ENCODE measurements around the gene LTBP1.

The LTBP1 gene

DNA sequence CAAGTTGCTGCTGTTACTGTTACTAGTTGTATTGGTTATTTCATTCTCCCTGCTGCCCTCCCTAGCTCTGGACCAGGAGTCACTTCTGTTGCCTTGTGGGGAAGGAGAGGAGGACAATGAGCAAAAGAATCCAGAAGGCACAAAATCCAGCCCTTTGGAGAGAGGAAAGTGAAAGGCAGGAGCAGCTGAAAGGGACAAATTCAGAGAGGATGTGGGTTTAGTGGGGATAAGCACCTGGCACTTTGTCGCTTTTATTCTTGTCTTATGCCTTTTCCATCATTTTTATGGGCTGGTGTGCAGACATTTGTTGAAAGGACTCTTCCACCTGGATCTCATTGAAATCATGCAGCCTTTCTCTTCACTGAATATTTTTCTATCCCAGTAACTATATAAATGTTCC, 24.3 kb upstream of the LTBP1 start:
- no peak for DNase-seq (ENCODE audit: low read depth, low spot score)
- TF ChIP-seq, protein P1, sequence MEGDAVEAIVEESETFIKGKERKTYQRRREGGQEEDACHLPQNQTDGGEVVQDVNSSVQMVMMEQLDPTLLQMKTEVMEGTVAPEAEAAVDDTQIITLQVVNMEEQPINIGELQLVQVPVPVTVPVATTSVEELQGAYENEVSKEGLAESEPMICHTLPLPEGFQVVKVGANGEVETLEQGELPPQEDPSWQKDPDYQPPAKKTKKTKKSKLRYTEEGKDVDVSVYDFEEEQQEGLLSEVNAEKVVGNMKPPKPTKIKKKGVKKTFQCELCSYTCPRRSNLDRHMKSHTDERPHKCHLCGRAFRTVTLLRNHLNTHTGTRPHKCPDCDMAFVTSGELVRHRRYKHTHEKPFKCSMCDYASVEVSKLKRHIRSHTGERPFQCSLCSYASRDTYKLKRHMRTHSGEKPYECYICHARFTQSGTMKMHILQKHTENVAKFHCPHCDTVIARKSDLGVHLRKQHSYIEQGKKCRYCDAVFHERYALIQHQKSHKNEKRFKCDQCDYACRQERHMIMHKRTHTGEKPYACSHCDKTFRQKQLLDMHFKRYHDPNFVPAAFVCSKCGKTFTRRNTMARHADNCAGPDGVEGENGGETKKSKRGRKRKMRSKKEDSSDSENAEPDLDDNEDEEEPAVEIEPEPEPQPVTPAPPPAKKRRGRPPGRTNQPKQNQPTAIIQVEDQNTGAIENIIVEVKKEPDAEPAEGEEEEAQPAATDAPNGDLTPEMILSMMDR (IDR thresholded peaks at IDR 0.05; ENCODE audit: low read depth, low read length), result no peak
- in situ Hi-C loops (cut with HindIII; ENCODE audit: low sequenced_read_pairs), result no loop called here
- H3K4me3 ChIP-seq (ENCODE audit: low read depth, low read length), result no peak overlapping the region

DNA sequence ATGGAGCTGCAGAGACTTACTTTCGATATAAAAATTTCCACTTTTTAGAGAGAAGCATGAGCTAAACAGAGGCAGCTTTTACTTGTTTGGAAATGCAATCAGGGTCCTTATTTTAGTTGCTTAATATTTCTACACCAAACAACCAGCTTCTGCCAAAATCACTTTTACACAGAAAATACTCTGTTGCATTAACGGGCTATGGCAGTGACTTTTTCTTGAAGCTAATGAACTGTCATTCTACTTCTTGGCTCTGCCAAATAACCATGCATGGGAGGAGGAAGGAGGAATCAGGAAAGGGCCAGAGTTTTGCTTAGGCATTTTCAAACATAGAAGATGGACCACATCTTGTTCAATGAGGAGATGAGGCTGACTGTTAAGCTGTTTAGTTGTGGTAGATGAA, 23.6 kb upstream of the LTBP1 start:
- TF ChIP-seq, protein P1 (IDR thresholded peaks at IDR 0.05; ENCODE audit: low read depth, low read length), result no peak
- in situ Hi-C loops (cut with HindIII; ENCODE audit: low sequenced_read_pairs), result no loop called here
- DNase-seq (ENCODE audit: low read depth, low spot score), result no peak

DNA sequence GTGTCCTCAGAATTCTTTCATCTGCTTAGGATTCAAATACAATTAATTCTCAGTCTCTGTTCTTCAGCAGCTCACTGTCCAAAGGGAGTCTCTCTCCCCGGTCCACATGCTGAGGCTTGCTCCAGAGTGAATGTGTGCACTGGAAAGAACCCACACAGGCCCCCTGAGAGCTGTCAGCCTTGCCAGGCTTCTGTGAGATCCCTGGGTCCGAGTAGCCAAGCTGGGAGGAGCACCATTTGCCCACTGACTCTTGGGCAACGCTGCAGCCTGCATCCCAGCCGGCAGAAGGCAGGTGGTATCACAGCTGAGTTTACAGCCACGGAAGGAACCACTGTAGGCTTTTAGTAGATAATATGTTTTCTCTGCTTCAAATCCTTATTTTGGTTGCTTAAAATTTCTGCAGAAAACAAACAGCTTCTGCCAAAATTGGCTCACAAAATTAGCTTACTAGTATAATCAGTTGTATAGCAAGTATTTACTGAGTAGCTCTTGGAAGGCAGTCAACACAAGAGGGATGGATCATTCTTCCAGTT, 21.4 kb upstream of the LTBP1 start:
- no peak overlapping the region for H3K4me3 ChIP-seq (ENCODE audit: low read depth, low read length)
- TF ChIP-seq, protein P1 (IDR thresholded peaks at IDR 0.05; ENCODE audit: low read depth, low read length), result no peak
- in situ Hi-C loops (cut with HindIII; ENCODE audit: low sequenced_read_pairs), result no loop called here
- DNase-seq (ENCODE audit: low read depth, low spot score), result no peak

More for the DNA sequence above, 23.6 kb upstream of the LTBP1 start:
- H3K4me3 ChIP-seq (ENCODE audit: low read depth, low read length), result no peak overlapping the region

DNA sequence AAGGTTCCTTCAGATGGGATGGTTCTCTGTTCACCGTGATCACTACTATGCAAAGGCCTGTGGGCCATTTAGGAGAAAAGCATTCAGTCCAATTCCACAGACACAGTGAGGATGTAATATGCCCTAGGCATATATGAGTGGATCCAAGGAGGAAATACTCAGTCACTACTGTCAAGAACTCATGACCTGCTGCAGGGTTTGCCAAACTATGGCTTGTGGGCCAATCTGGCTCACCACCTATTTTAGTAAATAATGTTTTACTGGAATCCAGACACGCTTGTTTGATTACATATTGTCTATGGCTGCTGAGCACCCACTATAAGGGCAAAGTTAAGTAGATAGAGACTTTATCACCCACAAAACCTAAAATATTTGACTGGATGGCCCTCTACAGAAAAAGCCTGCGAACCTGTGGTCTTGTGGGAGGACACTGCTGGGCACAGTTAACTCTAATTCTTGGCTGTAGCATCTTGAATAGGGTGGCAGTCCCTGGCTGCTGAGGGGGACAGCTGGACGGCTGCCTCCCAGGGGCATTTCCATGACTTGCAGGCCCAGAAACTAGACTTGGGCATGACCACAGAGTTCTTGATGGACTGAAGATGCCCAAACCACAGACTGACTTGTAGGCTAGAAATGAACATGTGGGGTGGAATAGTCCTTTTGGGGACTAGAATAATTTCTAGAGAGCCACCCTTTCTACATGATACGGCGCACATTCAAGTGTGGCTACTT, 20.6 kb upstream of the LTBP1 start:
- DNase-seq (ENCODE audit: low read depth, low spot score), result no peak
- TF ChIP-seq, protein P1 (IDR thresholded peaks at IDR 0.05; ENCODE audit: low read depth, low read length), result no peak
- H3K4me3 ChIP-seq (ENCODE audit: low read depth, low read length), result no peak overlapping the region
- in situ Hi-C loops (cut with HindIII; ENCODE audit: low sequenced_read_pairs), result no loop called here

DNA sequence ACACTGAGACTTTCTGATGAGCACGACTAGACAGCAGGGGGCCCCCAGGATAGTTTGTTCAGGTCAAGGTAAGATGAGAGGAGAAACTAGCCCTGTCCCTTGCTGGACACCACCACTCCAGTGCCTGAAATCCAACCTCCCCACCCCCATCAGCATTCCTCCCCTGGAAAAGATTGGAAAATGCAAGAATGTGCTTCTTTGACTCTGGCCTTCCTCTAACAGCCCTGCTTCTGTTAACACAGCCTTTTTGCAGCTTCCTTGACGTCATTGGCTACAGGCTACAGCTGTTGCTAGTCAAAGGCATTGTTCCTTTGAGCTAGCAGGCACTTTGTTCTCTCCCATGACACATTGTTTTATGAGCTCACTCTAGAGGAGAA, 20.1 kb upstream of the LTBP1 start:
- H3K4me3 ChIP-seq (ENCODE audit: low read depth, low read length), result no peak overlapping the region
- TF ChIP-seq, protein P1 (IDR thresholded peaks at IDR 0.05; ENCODE audit: low read depth, low read length), result no peak
- DNase-seq (ENCODE audit: low read depth, low spot score), result peak; percentile 53
- in situ Hi-C loops (cut with HindIII; ENCODE audit: low sequenced_read_pairs), result no loop called here

DNA sequence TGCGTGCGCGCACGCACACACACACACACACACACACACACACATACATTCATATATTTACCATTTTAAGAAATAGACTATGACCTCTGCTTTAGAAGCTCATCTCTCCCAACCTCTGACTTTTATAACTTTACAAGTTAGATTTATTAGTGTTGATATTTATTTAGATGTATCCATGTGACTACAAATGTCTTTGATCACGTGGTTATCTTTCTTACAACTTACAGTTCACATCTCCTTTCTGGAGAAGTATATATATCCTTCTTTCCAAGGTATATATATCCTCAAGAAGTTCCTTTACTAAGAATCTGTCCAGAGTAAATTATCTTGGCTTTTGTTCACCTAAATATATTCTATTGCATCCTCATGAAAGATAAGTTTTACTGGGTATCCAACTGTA, 16.3 kb upstream of the LTBP1 start:
- in situ Hi-C loops (cut with HindIII; ENCODE audit: low sequenced_read_pairs), result no loop called here
- TF ChIP-seq, protein P1 (IDR thresholded peaks at IDR 0.05; ENCODE audit: low read depth, low read length), result no peak

More for the DNA sequence above, 16.3 kb upstream of the LTBP1 start:
- no peak overlapping the region for H3K4me3 ChIP-seq (ENCODE audit: low read depth, low read length)
- no peak for DNase-seq (ENCODE audit: low read depth, low spot score)

Measured in astrocyte of the spinal cord (primary cell).